Parietal lobe (tissue), 1 donor: Measurements from ENCODE around the gene NEURL2. TPM values are rescaled to one million over a fixed set of nuclear protein-coding genes. Genes with fewer than 3 reads are reported as not detected.

ENCODE experiments used
- total RNA-seq: library from RNA; depleted of rRNA; stranded (reverse); fragments of >200 nt; gene quantifications from one replicate; pipeline ENCODE4 v1.2.3, GENCODE V29; 2014

Gene NEURL2, protein sequence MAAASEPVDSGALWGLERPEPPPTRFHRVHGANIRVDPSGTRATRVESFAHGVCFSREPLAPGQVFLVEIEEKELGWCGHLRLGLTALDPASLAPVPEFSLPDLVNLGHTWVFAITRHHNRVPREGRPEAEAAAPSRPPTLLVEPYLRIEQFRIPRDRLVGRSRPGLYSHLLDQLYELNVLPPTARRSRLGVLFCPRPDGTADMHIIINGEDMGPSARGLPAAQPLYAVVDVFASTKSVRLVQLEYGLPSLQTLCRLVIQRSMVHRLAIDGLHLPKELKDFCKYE
- 6.9 TPM for total RNA-seq

DNA sequence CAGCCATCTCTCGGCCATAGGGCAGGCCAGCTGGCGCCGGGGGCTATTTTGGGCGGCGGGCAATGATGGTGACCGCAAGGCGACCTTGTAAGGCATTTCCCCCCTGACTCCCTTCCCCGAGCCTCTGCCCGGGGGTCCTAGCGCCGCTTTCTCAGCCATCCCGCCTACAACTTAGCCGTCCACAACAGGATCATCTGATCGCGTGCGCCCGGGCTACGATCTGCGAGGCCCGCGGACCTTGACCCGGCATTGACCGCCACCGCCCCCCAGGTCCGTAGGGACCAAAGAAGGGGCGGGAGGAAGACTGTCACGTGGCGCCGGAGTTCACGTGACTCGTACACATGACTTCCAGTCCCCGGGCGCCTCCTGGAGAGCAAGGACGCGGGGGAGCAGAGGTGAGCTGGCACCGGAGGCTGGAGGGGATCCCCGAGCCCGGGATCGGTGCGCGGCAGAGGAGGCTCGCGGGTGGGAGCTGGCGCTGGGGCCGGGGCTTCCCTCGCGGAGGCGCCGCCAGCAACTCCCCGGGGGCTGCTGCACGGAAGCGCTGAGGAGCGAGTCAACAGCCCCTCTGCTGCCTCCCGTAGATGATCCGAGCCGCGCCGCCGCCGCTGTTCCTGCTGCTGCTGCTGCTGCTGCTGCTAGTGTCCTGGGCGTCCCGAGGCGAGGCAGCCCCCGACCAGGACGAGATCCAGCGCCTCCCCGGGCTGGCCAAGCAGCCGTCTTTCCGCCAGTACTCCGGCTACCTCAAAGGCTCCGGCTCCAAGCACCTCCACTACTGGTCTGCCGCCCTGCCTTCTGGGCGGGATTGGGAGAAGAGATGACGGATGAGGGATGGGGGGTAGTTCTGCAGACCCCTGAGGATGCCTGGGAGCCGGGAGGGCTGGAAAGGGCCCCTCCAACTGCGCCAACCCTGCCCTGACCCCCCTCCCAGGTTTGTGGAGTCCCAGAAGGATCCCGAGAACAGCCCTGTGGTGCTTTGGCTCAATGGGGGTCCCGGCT, at the start of gene NEURL2, which contains the start of gene CTSA:
Gene NEURL2 (minus strand): TSS at position 224 of the 999 bp plus-strand sequence. CDS start 217 bp downstream, at position 7.
Gene CTSA (plus strand): TSS at position 351 of the 999 bp plus-strand sequence. CDS start 234 bp downstream, at position 585.

DNA sequence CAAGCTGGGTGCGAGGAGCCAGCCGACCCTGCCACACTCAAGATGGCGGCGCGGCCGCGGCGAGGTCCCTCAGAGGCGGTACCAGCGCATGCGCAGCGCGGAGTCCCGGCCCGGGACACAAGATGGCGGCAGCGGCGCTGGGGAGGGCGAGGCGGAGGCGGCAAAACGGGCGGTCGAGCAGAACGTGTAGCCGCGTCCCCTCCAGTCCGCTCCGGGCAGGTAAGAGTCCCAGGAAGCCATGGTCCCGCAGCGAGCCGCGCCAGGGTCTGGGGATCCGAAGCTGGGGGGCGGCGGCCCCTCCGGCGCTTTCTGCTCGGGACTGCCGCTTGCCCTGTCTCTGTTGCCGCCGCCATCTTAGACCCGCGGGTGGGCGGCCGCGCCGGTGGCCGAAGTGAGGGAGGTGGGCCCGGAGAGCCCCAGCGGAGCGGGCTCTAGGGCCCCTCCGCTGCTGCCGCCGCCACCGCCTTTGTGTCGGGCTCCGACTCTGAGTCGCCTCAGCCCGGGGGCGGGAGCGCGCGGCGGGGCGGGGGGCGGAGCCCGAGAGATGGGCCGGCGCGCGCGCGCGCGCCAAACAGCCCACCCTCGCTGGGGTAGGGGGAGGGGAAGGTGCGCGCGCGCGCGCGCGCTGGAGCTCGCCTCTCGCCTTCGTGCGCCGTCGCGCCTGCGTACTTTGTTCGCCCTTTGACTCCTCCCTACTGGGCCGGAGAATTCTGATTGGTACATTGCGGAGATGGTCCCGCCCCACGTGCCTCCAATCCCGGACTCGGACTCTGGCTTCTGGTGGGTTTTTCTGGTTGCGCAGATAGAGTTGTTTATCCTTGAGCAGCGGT, 43.8 kb upstream of the NEURL2 start, which contains the start of gene PCIF1:
Gene PCIF1 (plus strand): TSS at position 98 of the 830 bp plus-strand sequence. CDS start 4,317 bp downstream, outside the sequence.

DNA sequence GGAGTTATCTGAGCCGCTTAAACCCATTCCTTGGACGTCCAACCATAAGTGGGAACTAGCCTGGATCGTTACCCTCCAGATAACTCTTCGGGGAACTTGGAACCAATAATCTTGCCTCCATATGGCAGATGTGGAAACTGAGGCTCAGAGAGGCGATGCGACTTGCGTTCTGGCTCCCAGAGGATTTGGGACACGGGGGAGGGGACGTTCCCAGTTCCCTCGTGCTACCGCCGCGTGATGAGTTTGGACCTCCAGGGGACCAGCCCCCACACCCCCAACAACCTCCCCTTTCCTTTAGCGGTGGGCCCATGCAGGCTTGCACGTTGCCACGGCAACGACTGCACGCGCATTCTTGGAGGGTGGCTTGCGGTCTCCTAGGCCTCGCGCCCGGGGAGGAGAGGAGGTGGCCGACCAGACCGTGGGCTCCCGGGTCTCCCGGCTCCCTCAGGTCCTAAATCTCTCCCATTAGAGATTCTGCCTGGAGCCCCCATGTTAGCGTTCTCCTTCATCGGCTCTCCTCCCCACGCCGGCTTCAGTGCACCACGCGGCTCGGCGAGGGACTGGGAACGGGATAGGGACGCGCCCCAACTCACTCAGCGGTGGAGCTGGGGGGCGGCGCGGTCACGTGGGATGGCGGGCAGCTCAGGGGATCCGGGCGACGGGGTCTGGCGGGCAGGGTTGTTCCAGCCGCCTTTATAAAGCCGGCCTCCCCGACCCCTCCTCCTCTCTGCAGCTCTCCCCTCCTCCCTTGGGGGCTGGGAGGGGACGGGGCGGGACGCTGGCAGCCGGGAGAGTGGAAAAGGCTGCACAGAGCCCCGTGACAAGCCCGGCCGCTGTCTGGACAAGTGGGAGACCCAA, 20.7 kb upstream of the NEURL2 start, which contains the start of gene PLTP:
Gene PLTP (minus strand): TSS at position 670 of the 858 bp plus-strand sequence. CDS start 703 bp downstream, outside the sequence.

DNA sequence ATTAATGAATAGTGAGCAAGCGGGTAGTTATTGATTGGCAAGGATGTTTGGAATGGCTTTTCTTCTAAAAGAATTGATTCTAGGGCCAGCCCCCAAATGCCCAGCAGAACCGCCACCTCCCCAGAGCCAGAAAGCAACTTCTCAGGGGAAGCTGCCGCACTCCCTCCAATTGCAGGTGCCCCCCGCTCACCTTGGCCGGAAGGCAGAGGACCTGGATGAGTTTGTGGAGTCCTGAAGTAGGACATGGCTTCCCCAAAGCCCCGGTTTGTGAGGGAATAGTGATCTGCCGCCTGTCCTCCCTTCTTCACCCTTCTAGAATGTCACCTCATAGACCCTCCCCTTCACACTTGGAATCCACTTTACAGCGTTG, 3.7 kb downstream of the NEURL2 start, which contains the start of gene SPATA25:
Gene SPATA25 (minus strand): TSS at position 277 of the 370 bp plus-strand sequence. CDS start 32 bp downstream, at position 245.

DNA sequence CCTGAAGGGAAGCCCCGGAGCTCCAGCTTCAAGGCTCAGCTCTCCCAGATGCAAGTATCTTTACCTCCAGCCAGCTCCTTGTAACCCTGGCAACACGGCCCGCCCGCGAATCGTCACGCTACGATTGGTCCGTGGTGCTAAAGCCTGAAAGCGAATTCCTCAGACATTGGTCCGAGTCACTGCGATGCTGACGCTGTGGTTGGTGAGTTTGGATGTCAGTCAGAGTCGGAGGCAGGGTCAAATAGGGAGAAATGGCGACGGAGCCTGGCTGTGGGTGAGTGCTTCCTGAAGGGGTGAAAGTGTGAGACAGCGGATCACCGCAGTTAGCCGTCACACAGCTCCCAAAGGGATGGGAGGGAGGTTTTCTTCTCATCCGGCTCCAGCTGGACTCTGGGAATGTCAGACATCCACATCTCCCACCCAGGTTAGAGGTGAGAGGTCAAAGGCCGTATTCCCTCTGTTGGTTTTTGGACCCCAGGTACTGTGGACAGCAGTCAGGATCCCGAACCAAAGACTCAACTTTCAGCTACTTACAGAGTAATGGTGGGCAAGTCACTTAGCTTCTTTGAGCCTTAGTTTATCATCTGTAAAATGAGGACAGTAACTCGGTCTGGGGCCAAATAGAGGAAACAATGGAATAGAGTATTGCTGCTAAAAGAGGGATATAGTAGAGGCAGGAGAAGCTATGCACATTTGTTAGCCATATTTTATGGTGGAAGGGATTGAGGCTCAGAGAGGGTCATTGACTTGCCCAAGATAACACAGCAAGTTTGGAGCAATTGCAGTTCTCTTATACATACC, 9.8 kb downstream of the NEURL2 start, which contains the start of gene ZSWIM1:
Gene ZSWIM1 (plus strand): TSS at position 240 of the 801 bp plus-strand sequence. CDS start 1,366 bp downstream, outside the sequence.

DNA sequence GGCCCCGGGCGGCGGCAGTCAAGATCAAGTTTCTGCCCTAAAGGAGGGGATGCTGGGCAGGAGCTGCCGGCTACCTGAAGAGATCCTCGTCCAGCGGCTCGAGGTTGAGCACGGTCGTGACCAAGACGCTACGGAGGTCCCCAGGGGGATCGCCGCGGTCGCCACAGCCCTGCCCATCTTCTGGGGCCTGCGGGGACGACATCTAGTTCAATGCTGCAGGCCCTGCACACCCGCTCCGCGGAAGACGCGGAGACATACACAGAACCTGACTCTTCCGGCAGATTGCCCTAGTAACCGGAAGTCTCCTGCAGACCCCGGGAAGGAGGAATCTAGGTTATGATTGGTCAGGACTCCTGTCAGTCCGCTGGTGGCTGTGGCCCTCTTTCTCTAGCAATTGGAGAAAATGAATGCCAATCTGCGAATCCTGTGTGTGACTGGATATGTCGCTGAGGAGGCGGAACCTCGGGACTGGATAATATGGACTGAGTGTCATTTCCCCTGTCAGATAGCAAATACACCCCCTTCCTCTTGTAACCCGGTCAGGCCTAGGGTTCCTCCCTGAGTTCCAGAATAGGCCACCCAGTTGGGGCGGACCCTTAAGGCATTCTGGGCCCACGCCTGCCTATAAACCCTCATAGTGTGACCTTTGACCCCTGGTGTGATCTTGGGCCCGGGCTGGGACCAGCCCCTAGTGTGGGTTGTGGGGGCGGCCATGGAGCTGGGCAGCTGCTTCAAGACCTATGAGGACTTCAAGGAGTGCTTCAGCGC, 33.7 kb downstream of the NEURL2 start, which contains the start of the genes ACOT8 and ZSWIM3:
Gene ACOT8 (minus strand): TSS at position 279 of the 768 bp plus-strand sequence. CDS start 77 bp downstream, at position 202.
Gene ZSWIM3 (plus strand): TSS at position 501 of the 768 bp plus-strand sequence. CDS start 212 bp downstream, at position 713.

Other genes starting within 250 kb of the NEURL2 start
- gene WFDC11, start 221.0 kb downstream of the NEURL2 start, total RNA-seq = not detected
- not detected for gene WFDC13, start 189.2 kb downstream of the NEURL2 start, total RNA-seq
- gene WFDC10B, start 186.2 kb downstream of the NEURL2 start, total RNA-seq = not detected
- gene SPINT4, start 168.9 kb downstream of the NEURL2 start, total RNA-seq = not detected
- not detected for gene WFDC3, start 99.3 kb downstream of the NEURL2 start, total RNA-seq
- gene DNTTIP1, start 99.3 kb downstream of the NEURL2 start, total RNA-seq = 10.0 TPM
- gene UBE2C, start 78.6 kb downstream of the NEURL2 start, total RNA-seq = 10.6 TPM
- not detected for gene TNNC2, start 63.9 kb downstream of the NEURL2 start, total RNA-seq
- 21.3 TPM for gene SNX21, start 57.4 kb downstream of the NEURL2 start, total RNA-seq
- 33.2 TPM for gene ACOT8, start 33.8 kb downstream of the NEURL2 start, total RNA-seq
- 14.4 TPM for gene ZSWIM3, start 33.6 kb downstream of the NEURL2 start, total RNA-seq
- gene ZSWIM1, start 10.0 kb downstream of the NEURL2 start, total RNA-seq = 7.8 TPM
- gene SPATA25, start 3.6 kb downstream of the NEURL2 start, total RNA-seq = 4.4 TPM
- 21.9 TPM for gene CTSA, start 127 bp upstream of the NEURL2 start, total RNA-seq
- 13.5 TPM for gene PLTP, start 20.9 kb upstream of the NEURL2 start, total RNA-seq
- 23.8 TPM for gene PCIF1, start 43.5 kb upstream of the NEURL2 start, total RNA-seq
- 31.0 TPM for gene ZNF335, start 81.0 kb upstream of the NEURL2 start, total RNA-seq
- not detected for gene MMP9, start 117.7 kb upstream of the NEURL2 start, total RNA-seq
- 33.8 TPM for gene SLC12A5, start 138.0 kb upstream of the NEURL2 start, total RNA-seq
- 28.2 TPM for gene NCOA5, start 198.8 kb upstream of the NEURL2 start, total RNA-seq
- gene CD40, start 227.1 kb upstream of the NEURL2 start, total RNA-seq = 0.31 TPM